Peyer's patch (tissue), 4 donors: ENCODE results near the gene KRT85. TPM values are rescaled to one million over a fixed set of nuclear protein-coding genes. Genes with fewer than 3 reads are reported as not detected.

Experiments
- DNase-seq, 3 donors: peaks; one replicate each; pipeline ENCODE4 v3.0.0-alpha.2; 2017 to 2019
- H3K27ac ChIP-seq, 4 donors: fragments of 200-600 bp; sonication (generic); one replicate each; pipeline ENCODE4 v1.5.1; 2016 to 2019
- H3K27me3 ChIP-seq, 2 donors: fragments of 200-600 bp; sonication (generic); one replicate each; pipeline ENCODE4 v1.5.1; 2019
- H3K36me3 ChIP-seq, 3 donors: fragments of 200-600 bp; sonication (generic); one replicate each; pipeline ENCODE4 v1.5.1; 2016 to 2019
- H3K4me1 ChIP-seq, 4 donors: fragments of 200-600 bp; sonication (generic); one replicate each; pipeline ENCODE4 v1.5.1; 2016 to 2019
- H3K4me3 ChIP-seq, 4 donors: fragments of 200-600 bp; sonication (generic); 1 replicate in 3 of 4; 2 replicates in 1 of 4; pipeline ENCODE4 v1.5.1; 2016 to 2019; ENCODE audit warnings: mild to moderate bottlenecking in 1 of 4
- H3K9me3 ChIP-seq, 4 donors: fragments of 200-600 bp; sonication (generic); one replicate each; pipeline ENCODE4 v1.5.1; 2016 to 2019; ENCODE audit warnings: mild to moderate bottlenecking in 1 of 4
- POLR2A ChIP-seq, 2 donors: fragments of 450-650 bp; IDR thresholded peaks; one replicate each; pipeline ENCODE4 v1.5.1; 2017; ENCODE audit warnings: antibody characterized with exemption in 2 of 2, mild to moderate bottlenecking in 2 of 2, moderate library complexity in 2 of 2
- total RNA-seq, 4 donors: library from RNA; depleted of rRNA; stranded (reverse); fragments of >200 nt; gene quantifications; one replicate each; pipeline ENCODE4 v1.1.0, GENCODE V29; 2016
- TF ChIP-seq, protein P1 (sequence below), 6 experiments: fragments of 450-650 bp in 4 of 6; fragments of 200-600 bp in 2 of 6; sonication (generic) in 1 of 6; IDR thresholded peaks; one replicate each; pipeline ENCODE4 v1.5.1; 2017 to 2019; ENCODE audit warnings: antibody characterized with exemption in 6 of 6, mild to moderate bottlenecking in 3 of 6, moderate library complexity in 1 of 6

KRT85 gene
- total RNA-seq, 4 donors from 2014 or later, result not detected

DNA sequence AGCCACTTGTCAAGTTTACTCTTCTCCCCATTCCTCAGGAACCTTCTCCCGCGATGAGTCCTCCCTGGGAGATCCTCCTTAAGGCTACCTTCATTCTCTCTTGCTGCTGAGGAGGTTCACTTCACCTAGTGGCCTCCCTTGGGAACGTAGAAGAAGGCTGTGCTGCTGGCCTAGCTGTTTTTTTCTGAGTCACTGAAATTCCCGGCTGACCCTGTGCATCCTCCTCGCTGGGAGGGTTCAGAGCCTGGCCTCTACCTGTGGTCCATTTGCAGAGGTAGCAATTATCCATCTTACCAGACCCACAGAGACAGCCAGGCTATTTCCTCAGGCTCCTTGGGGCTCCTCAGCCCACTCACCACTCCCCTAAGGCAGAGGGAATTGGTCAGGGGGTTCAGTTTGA, 34.2 kb upstream of the KRT85 start:
- DNase-seq, result no peak
- Histone ChIP-seq H3K4me3 (no peak overlapping the region), H3K27ac (no peak overlapping the region), H3K36me3 (no peaks in the 10 kb centered on the region), H3K9me3 (no peaks in the 10 kb centered on the region), H3K4me1 (no peaks in the 10 kb centered on the region), H3K27me3 (no peaks in the 10 kb centered on the region)
- TF ChIP-seq, protein P1, sequence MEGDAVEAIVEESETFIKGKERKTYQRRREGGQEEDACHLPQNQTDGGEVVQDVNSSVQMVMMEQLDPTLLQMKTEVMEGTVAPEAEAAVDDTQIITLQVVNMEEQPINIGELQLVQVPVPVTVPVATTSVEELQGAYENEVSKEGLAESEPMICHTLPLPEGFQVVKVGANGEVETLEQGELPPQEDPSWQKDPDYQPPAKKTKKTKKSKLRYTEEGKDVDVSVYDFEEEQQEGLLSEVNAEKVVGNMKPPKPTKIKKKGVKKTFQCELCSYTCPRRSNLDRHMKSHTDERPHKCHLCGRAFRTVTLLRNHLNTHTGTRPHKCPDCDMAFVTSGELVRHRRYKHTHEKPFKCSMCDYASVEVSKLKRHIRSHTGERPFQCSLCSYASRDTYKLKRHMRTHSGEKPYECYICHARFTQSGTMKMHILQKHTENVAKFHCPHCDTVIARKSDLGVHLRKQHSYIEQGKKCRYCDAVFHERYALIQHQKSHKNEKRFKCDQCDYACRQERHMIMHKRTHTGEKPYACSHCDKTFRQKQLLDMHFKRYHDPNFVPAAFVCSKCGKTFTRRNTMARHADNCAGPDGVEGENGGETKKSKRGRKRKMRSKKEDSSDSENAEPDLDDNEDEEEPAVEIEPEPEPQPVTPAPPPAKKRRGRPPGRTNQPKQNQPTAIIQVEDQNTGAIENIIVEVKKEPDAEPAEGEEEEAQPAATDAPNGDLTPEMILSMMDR (IDR thresholded peaks at IDR 0.05), result no peak
- no peak for TF ChIP-seq POLR2A (IDR thresholded peaks at IDR 0.05)

DNA sequence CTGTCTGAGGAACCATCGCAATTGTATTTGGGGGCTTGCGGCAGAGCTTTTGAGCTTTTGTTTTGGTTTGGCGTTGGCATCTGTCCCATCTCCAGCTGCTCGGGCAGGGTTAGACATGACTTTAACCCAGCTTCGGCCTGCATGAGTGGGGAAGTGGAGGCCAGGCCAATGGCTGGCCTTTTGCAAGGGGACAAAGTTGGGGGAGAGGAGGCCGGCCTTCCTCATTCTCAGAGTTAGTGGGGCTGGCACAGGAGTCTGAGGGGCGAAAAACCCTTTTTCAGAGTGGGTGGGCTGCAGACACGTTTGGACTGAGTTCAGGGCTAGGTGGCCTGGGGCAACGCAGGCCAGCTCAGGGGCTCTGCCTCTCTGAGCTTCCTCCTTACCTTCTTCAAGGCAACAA, 33.6 kb upstream of the KRT85 start:
- Histone ChIP-seq H3K27ac (no peak overlapping the region), H3K4me1 (no peaks in the 10 kb centered on the region), H3K9me3 (no peaks in the 10 kb centered on the region), H3K27me3 (no peaks in the 10 kb centered on the region), H3K4me3 (no peak overlapping the region), H3K36me3 (no peaks in the 10 kb centered on the region)
- peak in 1 of 3 donors; percentile 15 for DNase-seq
- no peak for TF ChIP-seq POLR2A (IDR thresholded peaks at IDR 0.05)
- TF ChIP-seq, protein P1 (IDR thresholded peaks at IDR 0.05), result no peak

DNA sequence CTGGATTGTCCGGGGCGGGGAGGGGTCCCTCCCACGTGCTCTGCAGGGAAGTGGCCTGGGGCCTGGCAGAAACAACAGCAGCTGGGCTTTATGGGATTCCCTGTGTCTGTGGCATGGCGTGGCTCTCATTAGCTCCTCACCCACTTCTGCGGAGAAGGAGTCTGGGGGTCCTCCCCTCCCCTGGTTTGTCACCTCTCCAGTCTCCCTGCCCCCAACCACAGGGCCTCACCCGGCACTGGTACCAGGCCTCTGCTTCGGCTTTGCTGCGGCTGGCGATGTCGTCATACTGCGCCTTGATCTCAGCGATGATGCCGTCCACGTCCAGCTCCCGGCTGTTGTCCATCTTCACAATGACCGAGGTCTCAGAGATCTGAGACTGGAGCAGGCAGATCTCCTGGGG, 32.5 kb upstream of the KRT85 start:
- H3K9me3 ChIP-seq, result no peaks in the 10 kb centered on the region
- H3K4me3 ChIP-seq, result no peak overlapping the region
- TF ChIP-seq, protein P1 (IDR thresholded peaks at IDR 0.05), result no peak
- TF ChIP-seq POLR2A (IDR thresholded peaks at IDR 0.05), result no peak
- no peak overlapping the region for H3K27ac ChIP-seq
- no peak for DNase-seq
- H3K36me3 ChIP-seq, result no peaks in the 10 kb centered on the region
- no peaks in the 10 kb centered on the region for H3K4me1 ChIP-seq
- no peaks in the 10 kb centered on the region for H3K27me3 ChIP-seq

- no peak for DNase-seq
- Histone ChIP-seq H3K36me3 (no peaks in the 10 kb centered on the region), H3K4me1 (no peaks in the 10 kb centered on the region), H3K27ac (no peak overlapping the region), H3K9me3 (no peaks in the 10 kb centered on the region), H3K27me3 (no peaks in the 10 kb centered on the region), H3K4me3 (no peak overlapping the region)
- TF ChIP-seq, protein P1 (IDR thresholded peaks at IDR 0.05), result no peak
- TF ChIP-seq POLR2A (IDR thresholded peaks at IDR 0.05), result no peak
Measured at GRCh38 chr12:52398176-52398575, 30.9 kb upstream of the KRT85 start.

DNA sequence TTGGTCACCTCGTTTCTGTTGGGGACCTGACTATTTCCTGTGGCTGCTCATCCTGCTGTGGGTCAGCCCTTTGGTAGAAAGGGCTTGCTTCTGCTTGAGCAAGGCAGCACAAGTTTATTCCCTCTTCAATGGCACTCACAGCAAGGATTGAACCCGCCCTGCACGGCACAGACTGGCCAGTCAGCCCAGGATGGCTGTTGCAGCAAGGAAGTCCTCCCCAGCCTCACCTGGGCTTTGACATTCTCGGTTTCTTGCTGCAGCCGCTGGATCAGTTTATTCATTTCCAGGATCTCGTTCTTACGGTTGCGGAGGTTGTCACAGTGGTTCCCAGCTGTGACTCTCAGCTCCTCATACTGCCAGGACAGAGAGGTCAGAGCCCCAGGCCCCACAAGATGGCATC, 29.4 kb upstream of the KRT85 start:
- TF ChIP-seq POLR2A (IDR thresholded peaks at IDR 0.05), result no peak
- TF ChIP-seq, protein P1 (IDR thresholded peaks at IDR 0.05), result no peak
- peak in 1 of 3 donors; percentile 23 for DNase-seq
- Histone ChIP-seq H3K4me1 (no peaks in the 10 kb centered on the region), H3K36me3 (no peaks in the 10 kb centered on the region), H3K9me3 (no peaks in the 10 kb centered on the region), H3K27me3 (no peaks in the 10 kb centered on the region), H3K27ac (no peak overlapping the region), H3K4me3 (no peak overlapping the region)
